Measurements from ENCODE around the gene MFAP5. TPM values are rescaled to one million over a fixed set of nuclear protein-coding genes. Genes with fewer than 3 reads are reported as not detected.

MFAP5 gene
- total RNA-seq, 2 donors from 2014 or later, result 64.8 to 120 TPM

DNA sequence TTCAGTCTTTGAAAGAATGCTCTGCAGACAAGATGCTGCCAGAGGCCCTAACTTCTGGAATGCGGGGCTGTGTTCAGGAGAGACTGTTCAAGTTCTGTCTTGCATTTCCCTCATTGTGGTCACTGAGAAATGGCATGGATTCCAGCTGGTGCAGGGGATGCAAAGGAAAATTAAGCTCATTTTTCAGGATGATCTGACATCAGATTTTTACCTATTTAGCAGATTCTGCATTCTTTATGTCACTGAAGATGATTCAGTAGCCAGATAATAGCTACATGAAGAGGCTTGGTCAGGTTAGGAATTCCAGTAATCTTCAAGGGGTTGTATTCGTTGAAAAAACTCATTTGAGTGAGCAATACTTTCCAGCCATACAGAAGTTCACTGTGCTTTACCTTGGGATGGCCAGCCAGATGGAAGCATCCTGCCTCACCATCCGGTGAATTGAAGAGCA is 16.1 kb upstream of the MFAP5 start:
- ATAC-seq (no peak), DNase-seq (no peak)
- intact Hi-C loops (cut with DNase I), result no loop called here

GRCh38 chr12:8677362-8677761 is 14.7 kb upstream of the MFAP5 start:
- intact Hi-C loops (cut with DNase I), result no loop called here
- DNase-seq (no peak), ATAC-seq (no peak)

DNA sequence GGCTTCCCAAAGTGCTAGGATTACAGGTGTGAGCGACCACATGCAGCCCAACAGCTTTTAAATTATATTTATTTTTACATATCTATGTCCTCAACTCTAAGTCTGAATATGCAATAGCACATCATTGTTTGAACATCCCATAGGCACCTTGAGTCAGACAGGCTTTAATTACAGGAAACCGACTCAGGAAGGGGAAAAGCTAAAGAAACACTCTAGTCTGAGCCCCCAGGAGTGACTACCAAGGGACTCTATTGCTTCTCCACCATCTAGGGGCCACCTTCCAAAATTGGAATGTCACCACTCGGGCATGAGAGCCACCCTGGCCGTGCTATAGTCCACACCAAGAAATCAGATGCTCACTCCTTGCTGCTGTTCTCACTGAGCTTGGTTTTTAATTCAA is 14.0 kb upstream of the MFAP5 start:
- intact Hi-C loops (cut with DNase I), result no loop called here

DNA sequence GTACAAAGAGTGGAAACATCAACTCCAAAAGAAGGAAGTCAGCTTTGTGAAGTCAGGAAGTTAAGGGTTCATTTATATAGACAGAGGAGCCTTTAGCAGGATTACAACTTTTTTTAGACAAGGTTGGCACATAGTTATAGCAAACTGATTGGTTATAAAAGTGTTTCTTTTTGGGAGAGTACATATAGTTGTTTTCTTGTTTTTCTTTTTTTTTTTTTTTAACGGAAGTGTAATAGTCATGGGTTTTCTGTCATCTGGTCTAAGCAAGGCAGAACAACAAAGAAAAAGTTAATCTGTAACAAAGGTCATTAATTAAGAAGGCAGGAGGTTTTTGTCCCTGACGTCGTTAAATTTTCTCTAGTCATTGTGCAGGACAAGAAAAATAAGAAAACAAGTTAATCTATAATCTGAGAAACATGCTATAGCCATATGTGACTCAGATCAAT is 13.0 kb upstream of the MFAP5 start:
- ATAC-seq (peak in 1 of 2 donors; percentile 44), DNase-seq (no peak)
- intact Hi-C loops (cut with DNase I), result no loop called here

More for the DNA sequence above, 14.0 kb upstream of the MFAP5 start:
- ATAC-seq, result no peak
- no peak for DNase-seq

DNA sequence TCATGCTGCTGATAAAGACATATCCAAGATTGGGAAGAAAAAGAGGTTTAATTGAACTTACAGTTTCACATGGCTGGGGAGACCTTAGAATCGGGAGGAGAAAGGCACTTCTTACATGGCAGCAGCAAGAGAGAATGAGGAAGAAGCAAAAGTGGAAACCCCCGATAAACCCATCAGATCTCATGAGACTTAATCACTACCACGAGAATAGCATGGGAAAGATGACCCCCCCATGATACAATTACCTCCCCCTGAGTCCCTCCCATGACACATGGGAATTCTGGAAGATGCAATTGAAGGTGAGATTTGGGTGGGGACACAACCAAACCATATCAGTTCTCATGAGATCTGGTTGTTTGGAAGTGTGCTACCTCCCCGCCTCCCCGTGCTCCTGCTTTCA is 9.8 kb upstream of the MFAP5 start:
- intact Hi-C loops (cut with DNase I), result no loop called here
- DNase-seq, result no peak
- ATAC-seq, result no peak

DNA sequence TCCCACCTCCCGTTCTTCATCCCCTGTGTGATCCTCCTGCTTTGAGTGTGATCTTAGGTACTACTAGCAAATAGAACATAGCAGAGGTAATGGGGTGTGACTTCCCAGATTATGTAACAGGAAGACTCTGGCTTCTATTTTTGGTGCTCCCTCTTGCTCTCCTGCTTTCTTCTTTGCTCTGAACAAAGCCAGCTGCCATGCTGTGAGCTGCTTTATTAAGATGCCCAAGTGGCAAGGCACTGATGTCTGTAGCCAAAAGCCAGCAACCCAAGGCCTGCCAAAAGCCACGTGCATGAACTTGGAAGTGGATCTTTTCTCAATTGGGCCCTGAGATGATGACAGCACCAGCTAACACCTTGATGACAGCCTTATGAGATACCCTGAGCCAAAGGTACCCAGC is 5.8 kb upstream of the MFAP5 start:
- intact Hi-C loops (cut with DNase I), result no loop called here
- DNase-seq (no peak), ATAC-seq (no peak)

- intact Hi-C loops (cut with DNase I), result no loop called here
- DNase-seq (no peak), ATAC-seq (no peak)
Observed at GRCh38 chr12:8667270-8667669, 4.6 kb upstream of the MFAP5 start.

DNA sequence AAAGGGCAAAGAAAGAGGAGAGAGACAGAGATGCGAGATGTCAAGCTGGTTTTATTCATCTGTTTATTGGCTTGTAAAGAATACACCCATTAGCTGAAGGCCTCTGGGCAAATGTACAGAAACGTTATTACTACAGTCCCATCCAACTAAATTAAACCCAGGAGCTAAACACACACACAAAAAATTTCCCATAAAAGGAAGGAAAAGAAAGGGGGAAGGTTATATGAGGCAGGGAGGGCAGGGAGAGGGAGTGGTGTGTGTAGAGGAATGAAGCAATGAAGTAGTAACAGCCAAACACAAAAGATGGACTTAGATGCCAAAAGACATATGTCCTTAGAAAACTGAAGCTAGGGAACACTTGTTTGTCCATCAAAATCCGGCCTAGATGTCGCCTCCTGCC is 3.1 kb upstream of the MFAP5 start:
- ATAC-seq, result no peak
- intact Hi-C loops (cut with DNase I), result no loop called here
- DNase-seq, result no peak

DNA sequence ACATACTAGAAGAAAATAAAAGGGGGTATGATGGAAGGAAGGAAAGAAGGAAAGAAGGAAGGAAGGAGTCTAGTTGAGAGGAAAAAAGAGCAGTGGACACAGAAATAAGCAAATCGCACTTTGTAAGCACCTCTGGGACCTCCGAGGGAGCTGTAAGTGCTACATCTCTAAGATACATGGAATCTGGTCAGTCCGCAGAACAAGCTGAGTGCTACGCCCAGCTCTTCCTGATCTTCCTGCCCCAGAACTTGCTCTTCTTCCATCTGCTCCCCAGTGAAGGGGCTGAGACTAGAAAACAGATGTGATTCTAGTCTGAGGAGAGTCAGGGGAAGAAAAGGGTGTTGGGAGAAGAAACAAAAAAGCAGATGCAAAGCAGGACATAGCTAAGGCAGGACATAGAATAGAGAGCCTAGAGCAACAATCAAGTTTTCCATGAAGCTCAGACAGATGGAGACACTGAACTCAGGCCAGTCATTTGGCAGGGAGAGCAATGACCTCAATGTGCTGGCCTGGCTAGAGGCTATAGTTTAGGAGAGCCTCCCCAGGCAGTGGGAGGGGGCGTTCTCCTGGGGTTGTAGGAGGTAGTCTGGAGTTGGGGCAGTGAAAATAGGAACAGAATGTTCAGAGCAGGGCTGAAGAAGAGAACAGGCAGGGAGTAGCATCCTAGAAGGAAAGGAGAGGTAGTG is 1.7 kb upstream of the MFAP5 start:
- intact Hi-C loops (cut with DNase I), result no loop called here
- peak; percentile 71 for DNase-seq
- ATAC-seq, result peak; percentile 50 to 91

DNA sequence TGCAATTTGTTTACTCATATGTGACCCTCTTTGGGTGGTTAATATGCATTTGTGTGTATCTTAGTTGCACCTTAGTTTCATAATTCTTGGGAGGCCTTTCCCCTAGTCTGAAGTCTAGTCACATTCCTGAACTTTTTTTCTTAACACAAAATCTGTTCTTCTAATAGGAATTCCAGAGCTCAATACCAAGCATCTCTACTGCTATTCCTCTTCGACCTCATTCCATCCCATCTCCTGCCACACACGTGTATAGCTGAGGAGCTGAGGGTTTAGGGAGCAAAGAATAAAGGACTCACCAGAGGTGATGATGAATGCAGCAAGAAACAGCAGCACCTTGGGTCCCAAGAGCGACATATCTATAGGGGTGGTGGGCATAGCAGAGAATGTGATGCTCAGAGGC is 875 bp downstream of the MFAP5 start:
- intact Hi-C loops (cut with DNase I), result no loop called here
- DNase-seq, result no peak
- no peak for ATAC-seq

DNA sequence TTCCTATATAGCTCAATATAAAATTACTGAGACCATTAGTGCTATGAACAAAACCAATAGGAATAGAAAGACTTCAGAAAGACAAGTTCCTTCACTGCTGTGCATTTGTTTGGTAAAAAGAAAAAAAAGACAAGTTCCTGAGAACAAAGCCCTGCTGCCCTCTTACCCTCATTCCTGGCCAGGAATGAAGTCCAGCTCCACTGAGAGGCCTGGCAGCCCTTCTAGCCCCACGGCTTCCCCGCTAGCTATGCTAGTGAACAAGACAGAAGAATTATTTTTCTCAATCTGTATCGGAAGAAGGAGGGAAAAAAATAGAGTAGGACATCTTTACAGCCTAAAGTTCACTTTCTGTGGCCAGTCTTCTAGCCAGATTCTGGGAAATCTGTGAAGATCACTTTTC is 1.6 kb downstream of the MFAP5 start:
- peak in 1 of 2 donors; percentile 68 for ATAC-seq
- DNase-seq, result no peak
- intact Hi-C loops (cut with DNase I), result no loop called here

DNA sequence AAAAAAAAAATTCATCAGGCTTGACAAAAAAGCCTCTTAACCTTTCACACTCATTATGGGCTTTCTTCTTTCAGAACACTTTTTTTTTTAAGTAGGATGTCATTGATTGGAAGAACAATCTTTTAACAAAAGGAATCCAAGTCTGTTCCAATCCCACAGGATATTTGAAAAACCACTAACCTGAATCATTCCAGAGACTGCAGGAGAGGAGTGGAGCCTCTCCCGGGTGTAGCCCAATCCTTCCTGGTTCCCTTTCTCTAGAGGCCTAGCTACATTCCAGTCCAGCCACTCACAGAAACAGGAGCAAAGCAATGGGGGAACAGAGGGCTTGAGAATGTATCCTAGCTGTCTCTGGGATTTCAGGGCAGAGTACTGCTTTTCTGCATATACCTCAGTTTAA is 4.3 kb downstream of the MFAP5 start:
- intact Hi-C loops (cut with DNase I), result no loop called here
- no peak for DNase-seq
- ATAC-seq, result peak in 1 of 2 donors; percentile 46

GRCh38 chr12:8655421-8655820 is 7.2 kb downstream of the MFAP5 start:
- DNase-seq (no peak), ATAC-seq (no peak)
- intact Hi-C loops (cut with DNase I), result no loop called here

DNA sequence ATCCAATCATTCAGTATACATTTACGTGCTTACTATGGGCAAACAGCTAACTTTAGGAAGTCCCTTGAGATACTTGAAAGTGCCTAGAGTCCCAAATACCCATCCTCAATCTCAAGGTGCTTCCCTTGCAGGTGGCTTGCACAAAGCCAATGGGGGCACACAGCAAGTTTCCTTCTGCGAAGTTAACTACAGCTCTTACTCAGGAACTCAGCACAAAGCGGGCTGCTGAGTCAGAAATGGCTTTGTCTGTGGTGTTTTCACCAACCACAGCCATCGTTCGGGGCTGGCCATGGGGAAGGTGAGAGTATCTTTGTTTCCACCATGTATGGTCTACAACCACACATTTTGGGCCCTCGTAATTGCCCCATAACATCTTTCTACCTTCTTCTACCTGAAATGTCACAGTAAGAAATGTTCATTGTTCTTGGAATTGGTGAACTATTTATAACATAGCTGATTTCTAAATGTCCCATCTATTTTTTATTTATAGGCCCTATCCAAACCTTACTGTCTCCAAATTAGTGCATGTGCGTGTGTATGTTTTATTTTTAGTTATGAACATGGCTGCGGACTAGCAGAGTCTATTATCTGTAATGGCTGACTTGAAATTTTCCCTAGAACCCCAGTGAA is 13.9 kb downstream of the MFAP5 start:
- intact Hi-C loops (cut with DNase I), result no loop called here
- ATAC-seq (no peak), DNase-seq (no peak)

DNA sequence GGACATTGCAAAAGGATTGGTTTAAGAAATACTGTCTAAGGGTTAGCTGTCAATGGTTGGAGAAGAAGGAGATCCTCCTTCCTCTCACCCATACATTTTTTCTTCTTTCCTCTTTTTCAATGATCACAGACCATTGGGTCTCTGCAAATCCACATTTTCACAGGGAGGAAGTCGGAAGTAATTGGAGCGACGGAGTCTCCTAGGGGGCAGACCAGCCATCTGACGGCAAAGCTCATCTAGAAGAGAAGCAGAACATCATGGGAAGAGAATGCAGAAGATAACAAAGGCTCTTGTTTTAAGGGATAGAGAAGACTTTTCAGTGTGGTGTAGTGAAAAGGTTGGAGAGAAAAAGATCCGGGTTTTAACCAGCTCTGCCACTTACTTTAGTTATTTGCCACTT is 14.7 kb downstream of the MFAP5 start:
- DNase-seq (no peak), ATAC-seq (no peak)
- intact Hi-C loops (cut with DNase I), result no loop called here

GRCh38 chr12:8644345-8645248 is 18.0 kb downstream of the MFAP5 start:
- intact Hi-C loops (cut with DNase I), result no loop called here
- ATAC-seq (peak in 1 of 2 donors; percentile 27), DNase-seq (no peak)

DNA sequence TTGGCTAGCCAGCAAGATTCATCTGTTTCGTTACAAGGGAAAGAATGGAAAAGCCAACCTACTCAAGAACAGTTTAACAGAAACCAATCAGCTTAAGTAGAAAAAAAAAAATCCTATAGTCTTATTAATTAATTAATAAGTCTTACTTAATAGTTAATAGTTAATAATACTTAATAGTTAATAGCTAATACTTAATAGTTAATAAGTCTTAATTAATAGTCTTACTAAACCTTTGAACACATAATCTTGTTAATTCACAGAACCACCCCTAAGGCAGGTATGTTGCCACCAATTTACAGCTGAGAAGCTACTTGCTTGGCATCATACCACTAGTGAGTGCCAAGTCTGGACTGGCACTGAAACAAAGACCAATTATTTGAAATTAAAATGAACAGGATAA is 19.9 kb downstream of the MFAP5 start:
- intact Hi-C loops (cut with DNase I), result no loop called here
- DNase-seq (no peak), ATAC-seq (no peak)

- ATAC-seq, result no peak
- DNase-seq, result no peak
- intact Hi-C loops (cut with DNase I), result no loop called here
Observed at GRCh38 chr12:8639936-8640335, 22.7 kb downstream of the MFAP5 start.

- intact Hi-C loops (cut with DNase I), result no loop called here
- ATAC-seq, result no peak
- no peak for DNase-seq
Observed at GRCh38 chr12:8638951-8639350, 23.7 kb downstream of the MFAP5 start.

- intact Hi-C loops (cut with DNase I), result no loop called here
- ATAC-seq, result no peak
- no peak for DNase-seq
Observed at GRCh38 chr12:8637666-8638065, 25.0 kb downstream of the MFAP5 start.

Data from left cardiac atrium (tissue), 4 donors.